Right cardiac atrium (tissue), 5 donors: ENCODE measurements around the gene ACACB. TPM values are rescaled to one million over a fixed set of nuclear protein-coding genes. Genes with fewer than 3 reads are reported as not detected.
"Not testable (repeated sequence)": the region's sequence is repeated elsewhere in the genome, so short reads cannot be mapped to it uniquely, and the experiment has no call there.

Experiments used
- ATAC-seq, 2 donors: fragments of 200-7000 bp; cut with Tn5 transposase; one replicate each; pipeline versions ENCODE4 v1.8.0 to v1.9.1; 2020; ENCODE audit warnings: moderate library complexity in 2 of 2, mild to moderate bottlenecking in 1 of 2
- DNase-seq, 3 donors: peaks; one replicate each; pipeline ENCODE4 v3.0.0-alpha.2; 2020
- H3K27ac ChIP-seq: one replicate; pipeline ENCODE4 v1.5.1; 2013; ENCODE audit warnings: mild to moderate bottlenecking, low read length, control low read depth, moderate library complexity
- H3K27me3 ChIP-seq: one replicate; pipeline ENCODE4 v1.6.1; 2013; ENCODE audit not compliant: control insufficient read depth, insufficient read depth
- H3K4me1 ChIP-seq: one replicate; pipeline ENCODE4 v1.6.1; 2013; ENCODE audit warnings: low read length; ENCODE audit not compliant: control insufficient read depth, insufficient read depth
- H3K4me3 ChIP-seq: one replicate; pipeline ENCODE4 v1.5.1; 2013; ENCODE audit warnings: low read length, control low read depth
- H3K9me3 ChIP-seq: one replicate; pipeline ENCODE4 v1.6.1; 2013; ENCODE audit warnings: low read length; ENCODE audit not compliant: control insufficient read depth
- WGBS: extraction: QIAGEN DNeasy Blood & Tissue Kit; methylation state at CpG from one replicate; pipeline ENCODE4 v1.1.7; 2013; 5-methylcytosine and 5-hydroxymethylcytosine counted together
- intact Hi-C, 4 donors: fragments of 100-400 bp; cut with DNase I; formaldehyde crosslinking; loops; one replicate each; pipeline versions ENCODE4 v1.11.0 to v1.14.0; 2022 to 2023
- polyA plus RNA-seq: library from polyadenylated mRNA; stranded (reverse); fragments of 200-250 nt; gene quantifications from one replicate; pipeline ENCODE4 v1.2.3, GENCODE V29; 2013
- total RNA-seq, 4 donors: library from RNA; stranded (reverse); fragmentation: NEBNext Ultra II Directional; extraction: Animal tissue kit (Norgen Biotek cat#: 25700); gene quantifications; one replicate each; pipeline ENCODE4 v1.2.1, GENCODE V29; 2021
- donor health status: healthy with polysubstance abuse.
- donor health status: DM: no; HTN: yes; CAD: no.
- donor health status: DM: no; HTN: no; CAD: no.
- donor health status: DM: no; HTN: yes; CAD: no; lungs with severe emphysema.
- donor health status: DM: yes; HTN: yes; CAD: no.

The ACACB gene
- total and polyA plus RNA-seq, 5 donors, result 87.1 to 128 (median 115) TPM

- WGBS, result 23% methylated on average over 7 of the region's 7 CpGs
- no peaks in the 10 kb centered on the region for H3K9me3 ChIP-seq
- peaks cover 34% of the 10 kb centered on the region for H3K4me1 ChIP-seq
- no peaks in the 10 kb centered on the region for H3K27me3 ChIP-seq
- H3K4me3 ChIP-seq, result no peak overlapping the region
- intact Hi-C loops, result no loop called here
- DNase-seq (peak in 2 of 3 donors; percentile 45 to 63), ATAC-seq (peak; percentile 70 to 73)
- peak overlapping the region; percentile 98 for H3K27ac ChIP-seq
Measured at GRCh38 chr12:109160433-109160832, 44.0 kb downstream of the ACACB start.

GRCh38 chr12:109160873-109161272, 44.5 kb downstream of the ACACB start:
- WGBS, result 42% methylated on average over 4 of the region's 4 CpGs
- peaks cover 34% of the 10 kb centered on the region for H3K4me1 ChIP-seq
- intact Hi-C loops, result no loop called here
- H3K4me3 ChIP-seq, result no peak overlapping the region
- H3K9me3 ChIP-seq, result no peaks in the 10 kb centered on the region
- ATAC-seq, result peak; percentile 29 to 46
- no peaks in the 10 kb centered on the region for H3K27me3 ChIP-seq
- peak in 1 of 3 donors; percentile 34 for DNase-seq
- peak overlapping the region; percentile 98 for H3K27ac ChIP-seq

GRCh38 chr12:109162551-109162950, 46.2 kb downstream of the ACACB start:
- H3K27me3 ChIP-seq, result no peaks in the 10 kb centered on the region
- DNase-seq (no peak), ATAC-seq (no peak)
- H3K4me1 ChIP-seq, result peaks cover 27% of the 10 kb centered on the region
- intact Hi-C loops, result no loop called here
- no peaks in the 10 kb centered on the region for H3K9me3 ChIP-seq
- no peak overlapping the region for H3K4me3 ChIP-seq
- peak overlapping the region; percentile 57 for H3K27ac ChIP-seq
- 80% methylated on average over 5 of the region's 5 CpGs for WGBS

- Histone ChIP-seq H3K9me3 (no peaks in the 10 kb centered on the region), H3K4me3 (no peak overlapping the region), H3K27me3 (no peaks in the 10 kb centered on the region), H3K27ac (peak overlapping the region; percentile 48), H3K4me1 (peaks cover 24% of the 10 kb centered on the region)
- no peak for DNase-seq
- intact Hi-C loops, result no loop called here
- ATAC-seq, result no peak
- WGBS, result 68% methylated on average over 6 of the region's 6 CpGs
Measured at GRCh38 chr12:109163167-109163566, 46.8 kb downstream of the ACACB start.

- H3K4me3 ChIP-seq, result no peak overlapping the region
- intact Hi-C loops, result no loop called here
- no peak overlapping the region for H3K27ac ChIP-seq
- no peak for ATAC-seq
- DNase-seq, result no peak
- H3K27me3 ChIP-seq, result no peaks in the 10 kb centered on the region
- H3K4me1 ChIP-seq, result peaks cover 18% of the 10 kb centered on the region
- 92% methylated on average over 1 of the region's 1 CpG for WGBS
- H3K9me3 ChIP-seq, result no peaks in the 10 kb centered on the region
Measured at GRCh38 chr12:109165599-109165998, 49.2 kb downstream of the ACACB start.

GRCh38 chr12:109166371-109166770, 50.0 kb downstream of the ACACB start:
- Histone ChIP-seq H3K4me3 (no peak overlapping the region), H3K9me3 (no peaks in the 10 kb centered on the region), H3K4me1 (peaks cover 12% of the 10 kb centered on the region), H3K27me3 (no peaks in the 10 kb centered on the region), H3K27ac (no peak overlapping the region)
- intact Hi-C loops, result no loop called here
- DNase-seq, result no peak
- no peak for ATAC-seq
- 91% methylated on average over 9 of the region's 9 CpGs for WGBS

GRCh38 chr12:109167781-109168180, 51.4 kb downstream of the ACACB start:
- DNase-seq, result no peak
- no peak overlapping the region for H3K27ac ChIP-seq
- H3K4me1 ChIP-seq, result peaks cover 5% of the 10 kb centered on the region
- no peaks in the 10 kb centered on the region for H3K27me3 ChIP-seq
- no peak for ATAC-seq
- H3K9me3 ChIP-seq, result no peaks in the 10 kb centered on the region
- intact Hi-C loops, result no loop called here
- no peak overlapping the region for H3K4me3 ChIP-seq
- WGBS, result 95% methylated on average over 18 of the region's 18 CpGs

- peak in 1 of 2 donors; percentile 17 for ATAC-seq
- intact Hi-C loops, result no loop called here
Measured at GRCh38 chr12:109169262-109169661, 52.9 kb downstream of the ACACB start.

GRCh38 chr12:109169686-109170085, 53.3 kb downstream of the ACACB start:
- Histone ChIP-seq H3K27ac (no peak overlapping the region), H3K4me1 (no peaks in the 10 kb centered on the region), H3K9me3 (no peaks in the 10 kb centered on the region), H3K4me3 (no peak overlapping the region), H3K27me3 (no peaks in the 10 kb centered on the region)
- intact Hi-C loops, result no loop called here
- 63% methylated on average over 6 of the region's 6 CpGs for WGBS
- ATAC-seq (no peak), DNase-seq (no peak)

More at GRCh38 chr12:109169262-109169661, 52.9 kb downstream of the ACACB start:
- Histone ChIP-seq H3K9me3 (no peaks in the 10 kb centered on the region), H3K4me1 (peaks cover 2% of the 10 kb centered on the region), H3K4me3 (no peak overlapping the region), H3K27me3 (no peaks in the 10 kb centered on the region), H3K27ac (no peak overlapping the region)
- WGBS, result 92% methylated on average over 3 of the region's 3 CpGs
- DNase-seq, result no peak

- H3K9me3 ChIP-seq, result no peaks in the 10 kb centered on the region
- no peak for DNase-seq
- H3K27me3 ChIP-seq, result no peaks in the 10 kb centered on the region
- WGBS, result 75% methylated on average over 7 of the region's 7 CpGs
- intact Hi-C loops, result no loop called here
- no peak overlapping the region for H3K27ac ChIP-seq
- no peaks in the 10 kb centered on the region for H3K4me1 ChIP-seq
- H3K4me3 ChIP-seq, result no peak overlapping the region
- no peak for ATAC-seq
Measured at GRCh38 chr12:109170324-109170723, 53.9 kb downstream of the ACACB start.

- intact Hi-C loops, result not testable (repeated sequence)
Measured at GRCh38 chr12:109172787-109173186, 56.4 kb downstream of the ACACB start.

More at GRCh38 chr12:109172787-109173186, 56.4 kb downstream of the ACACB start:
- H3K27ac ChIP-seq, H3K4me3 ChIP-seq, DNase-seq, H3K27me3 ChIP-seq, ATAC-seq, H3K9me3 ChIP-seq, H3K4me1 ChIP-seq: not testable (repeated sequence)
- WGBS, result 96% methylated on average over 6 of the region's 6 CpGs
